Stimulated activated CD8-positive, alpha-beta memory T cell treated with anti-CD3 and anti-CD28 coated beads, Interleukin-4, amount 100 ng/mL, for 24 hours (primary cell): ENCODE data around the gene EEFSEC.

Experiments used
- DNase-seq: peaks from one replicate; pipeline ENCODE4 v3.0.0-alpha.2; 2020; ENCODE audit warnings: low read depth

Gene EEFSEC

DNA sequence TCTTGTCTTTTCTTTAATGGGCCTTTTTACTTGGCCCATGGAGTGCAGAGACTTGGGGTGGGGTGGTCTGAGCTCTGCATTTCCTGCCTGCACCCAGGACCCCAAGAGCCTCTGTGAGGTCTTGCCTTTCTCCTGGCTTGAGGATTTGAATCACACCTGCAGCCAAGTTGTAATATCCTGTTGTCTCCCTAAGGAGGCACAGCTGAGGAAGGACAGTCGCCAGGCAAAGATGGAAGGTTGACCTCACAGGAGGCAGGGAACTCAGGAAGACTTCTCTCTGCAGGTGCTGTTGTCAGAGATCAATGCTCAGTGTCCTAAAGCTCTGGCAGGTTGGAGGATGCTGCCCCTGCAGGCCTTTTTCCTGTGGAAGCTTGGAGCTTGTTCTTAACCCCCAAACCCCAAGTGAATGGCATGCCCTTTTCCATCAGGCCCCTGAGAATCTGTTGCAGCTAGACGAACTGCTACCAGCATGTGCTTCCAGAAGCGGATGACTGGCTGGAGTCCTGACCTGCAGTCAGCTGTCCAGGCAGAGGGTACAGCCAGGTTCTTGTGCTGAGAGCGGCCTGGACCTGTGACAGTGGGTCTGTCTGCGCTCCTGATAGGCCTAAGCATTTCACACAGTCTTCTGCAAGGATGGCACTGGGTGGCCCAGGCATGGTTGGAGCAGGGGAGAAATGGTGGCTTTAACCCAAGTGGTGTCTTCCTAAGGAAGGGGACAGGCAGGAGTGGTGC, 120.0 kb downstream of the EEFSEC start:
- no peak for DNase-seq

DNA sequence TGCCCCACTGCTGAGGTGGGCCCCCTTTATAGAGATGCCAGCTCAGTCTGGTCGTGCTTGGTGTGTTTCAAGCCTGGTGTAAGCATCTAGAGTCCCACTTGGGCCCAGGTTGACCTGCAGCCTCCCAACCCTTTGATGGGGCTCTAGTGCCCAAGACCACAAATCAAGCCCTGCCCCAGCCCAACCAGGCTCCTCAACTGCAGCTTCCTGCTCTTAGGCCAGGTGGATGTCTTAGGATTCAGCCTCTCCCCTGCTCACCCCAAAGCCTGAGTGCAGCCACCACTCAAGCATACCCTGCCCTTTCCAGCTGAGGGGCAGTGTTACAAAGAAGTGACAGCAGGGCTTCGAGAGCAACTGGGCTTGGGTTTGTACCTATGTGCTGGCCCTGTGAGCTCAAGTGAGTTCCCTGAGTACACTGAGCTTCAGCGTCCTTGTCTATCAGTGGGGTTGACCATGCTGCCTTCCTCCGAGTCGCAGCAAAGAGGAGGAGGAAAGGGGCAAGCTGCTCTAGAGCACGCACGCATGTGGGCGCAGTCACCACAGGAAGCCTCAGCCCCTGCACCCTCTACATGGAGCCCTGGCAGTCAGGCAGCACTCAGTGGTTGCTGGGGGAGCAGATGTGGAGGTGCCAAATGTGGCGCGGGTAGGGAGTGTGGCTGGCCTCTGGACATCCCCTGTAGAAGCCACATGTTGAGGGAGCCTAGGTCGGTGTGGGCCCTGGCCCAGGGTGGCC, 120.7 kb downstream of the EEFSEC start:
- DNase-seq = no peak

DNA sequence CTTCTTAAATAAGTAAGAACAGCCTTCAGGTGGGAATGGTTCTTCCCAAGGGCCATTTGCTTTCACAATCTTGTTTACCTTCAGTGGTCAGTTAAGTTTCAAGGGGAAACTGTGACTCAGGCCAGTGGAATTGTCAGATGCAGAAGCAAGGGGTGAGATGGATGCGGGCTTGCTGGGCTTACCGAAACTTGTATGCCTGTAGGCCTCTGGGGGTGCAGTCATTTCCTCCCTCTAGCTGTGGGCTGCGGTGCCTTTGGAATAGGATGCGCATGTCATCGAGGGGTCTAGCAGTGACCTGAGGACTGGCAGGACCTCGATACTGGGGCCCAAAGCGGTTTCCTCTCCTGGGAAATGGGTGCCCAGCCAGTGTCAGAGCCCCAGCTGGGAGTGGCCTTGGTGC, 121.6 kb downstream of the EEFSEC start:
- DNase-seq = no peak

DNA sequence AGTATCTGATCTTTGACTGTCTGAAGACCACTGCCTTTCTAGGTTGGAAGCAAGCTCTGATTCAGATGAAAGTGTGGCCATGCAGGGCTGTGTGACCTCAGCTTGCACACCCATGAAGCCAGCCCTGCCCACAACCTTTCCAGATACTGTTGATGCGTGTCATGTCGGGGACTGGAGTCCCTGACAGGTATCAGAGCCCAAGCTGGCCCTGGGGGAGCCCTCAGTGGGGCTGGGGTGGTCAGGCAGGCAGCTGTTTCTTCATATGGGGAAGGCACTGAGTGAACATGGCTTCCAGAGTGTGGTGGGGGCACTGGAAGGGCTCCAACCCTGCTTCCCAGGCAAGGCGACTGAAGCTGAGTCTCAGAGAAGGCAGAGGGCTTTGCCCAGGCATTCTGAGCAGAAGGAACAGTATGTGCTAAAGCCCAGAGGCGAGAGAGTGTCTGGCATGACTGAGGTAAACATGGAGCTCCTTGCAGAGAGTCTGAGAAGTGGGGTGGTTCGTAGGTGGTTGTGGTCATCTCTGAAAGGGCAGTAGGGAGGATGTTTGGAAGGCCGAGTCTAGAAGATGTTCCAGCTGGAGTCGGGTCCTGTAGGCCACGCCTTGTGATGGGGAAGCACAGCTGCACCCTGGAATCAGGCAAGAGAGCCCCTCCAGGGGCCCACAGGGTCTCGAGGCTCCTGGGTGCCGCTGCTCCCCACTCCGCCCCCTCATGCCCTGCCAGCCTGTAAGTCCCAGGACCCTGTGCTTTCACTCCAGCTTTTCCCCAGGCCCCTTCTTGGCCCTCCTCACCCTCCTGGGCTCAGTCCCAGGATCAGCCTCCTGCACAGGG, 122.2 kb downstream of the EEFSEC start:
- DNase-seq = no peak

DNA sequence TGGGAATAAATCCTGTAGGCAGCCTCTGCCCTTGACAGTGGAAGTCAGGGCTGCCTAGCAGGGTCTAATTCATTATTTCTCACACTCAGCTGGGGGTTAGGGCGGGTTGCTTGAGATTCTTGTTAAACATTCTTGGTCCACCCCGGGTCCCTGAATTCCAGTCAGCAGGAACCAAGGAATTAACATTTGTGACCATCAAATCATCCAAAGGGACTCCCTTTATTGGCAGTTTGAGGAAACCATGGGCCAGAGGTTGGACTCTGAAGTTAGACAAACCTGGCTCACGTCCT, 122.8 kb downstream of the EEFSEC start:
- no peak for DNase-seq

DNA sequence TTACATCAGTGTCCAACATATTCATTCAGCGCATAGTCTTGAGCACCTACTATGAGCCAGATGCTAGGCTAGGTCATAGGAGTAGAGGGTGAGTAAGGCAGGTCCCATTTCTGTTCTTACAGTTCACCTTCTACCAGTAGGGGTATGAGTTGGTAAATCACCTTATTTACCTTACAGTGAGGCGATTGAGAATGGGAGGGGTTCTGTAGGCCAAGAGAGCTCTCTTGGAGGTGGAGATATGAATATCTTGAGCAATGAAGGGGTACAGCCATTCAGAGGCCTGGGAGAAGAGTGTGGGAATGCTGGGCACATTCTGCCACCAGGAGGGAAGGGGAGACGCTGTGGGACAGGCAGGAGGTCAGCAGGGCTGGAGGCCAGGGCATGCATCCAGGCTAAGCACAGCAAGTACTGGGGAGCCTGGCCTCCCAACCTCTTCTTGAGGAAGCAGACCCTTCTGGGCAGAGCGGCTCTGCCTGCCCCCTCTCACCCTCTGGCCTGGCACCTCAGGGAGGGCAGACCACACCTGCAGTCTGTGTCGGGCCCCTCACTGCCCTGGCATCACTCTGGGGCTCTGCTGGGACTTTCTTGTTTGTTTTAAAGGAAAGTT, 123.4 kb downstream of the EEFSEC start:
- no peak for DNase-seq

DNA sequence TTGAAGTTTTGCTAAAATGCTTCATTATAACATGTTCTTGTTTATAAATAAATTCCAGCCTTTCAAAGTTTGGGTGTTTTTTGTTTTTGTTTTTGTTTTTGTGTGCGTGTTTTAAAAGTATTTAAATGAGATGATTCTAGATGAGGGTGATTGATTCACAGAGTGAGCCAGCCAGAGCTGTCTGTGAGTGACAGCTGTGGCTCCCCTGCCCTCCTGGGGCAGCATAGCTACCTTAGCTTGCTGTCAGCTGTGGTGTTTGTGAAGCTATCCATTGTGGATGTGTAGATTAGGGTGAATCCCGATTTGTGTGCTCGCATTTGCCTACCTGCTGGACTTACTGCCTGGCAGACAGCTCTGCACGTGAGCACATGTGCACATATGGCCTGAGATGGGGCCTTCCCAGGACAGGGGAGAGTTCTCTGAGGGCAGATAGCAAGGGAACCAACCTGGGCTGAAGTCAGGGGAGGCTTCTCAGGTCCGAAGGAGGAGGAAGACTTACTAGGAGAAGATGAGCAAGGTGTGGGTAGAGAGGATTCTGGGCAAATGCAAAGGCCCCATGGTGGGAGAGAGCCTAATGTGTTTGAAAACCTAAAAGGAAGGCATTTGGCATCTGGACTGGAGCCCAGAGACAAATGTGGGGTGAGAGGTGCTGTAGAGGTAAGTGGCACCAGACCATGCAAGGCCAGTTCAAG, 124.2 kb downstream of the EEFSEC start:
- DNase-seq = no peak

DNA sequence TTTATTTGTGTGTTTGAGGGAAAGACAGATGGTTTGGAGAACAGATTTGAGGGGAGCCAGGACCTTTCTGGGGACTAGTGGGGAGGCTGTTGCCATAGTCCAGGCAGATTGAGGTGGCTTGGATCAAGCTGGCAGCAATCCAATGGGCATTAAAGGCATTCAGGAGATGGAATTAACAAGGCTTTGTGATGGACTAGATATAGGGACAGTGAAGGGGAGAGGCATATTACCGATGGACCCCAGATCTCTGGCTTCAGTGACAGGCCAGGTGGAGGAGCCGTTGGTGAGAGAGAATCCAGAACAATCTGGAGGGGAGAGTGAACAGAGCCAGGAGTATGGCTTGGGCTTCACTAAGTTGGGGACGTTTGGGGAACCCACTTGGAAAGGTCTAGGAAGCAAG, 124.8 kb downstream of the EEFSEC start:
- no peak for DNase-seq

DNA sequence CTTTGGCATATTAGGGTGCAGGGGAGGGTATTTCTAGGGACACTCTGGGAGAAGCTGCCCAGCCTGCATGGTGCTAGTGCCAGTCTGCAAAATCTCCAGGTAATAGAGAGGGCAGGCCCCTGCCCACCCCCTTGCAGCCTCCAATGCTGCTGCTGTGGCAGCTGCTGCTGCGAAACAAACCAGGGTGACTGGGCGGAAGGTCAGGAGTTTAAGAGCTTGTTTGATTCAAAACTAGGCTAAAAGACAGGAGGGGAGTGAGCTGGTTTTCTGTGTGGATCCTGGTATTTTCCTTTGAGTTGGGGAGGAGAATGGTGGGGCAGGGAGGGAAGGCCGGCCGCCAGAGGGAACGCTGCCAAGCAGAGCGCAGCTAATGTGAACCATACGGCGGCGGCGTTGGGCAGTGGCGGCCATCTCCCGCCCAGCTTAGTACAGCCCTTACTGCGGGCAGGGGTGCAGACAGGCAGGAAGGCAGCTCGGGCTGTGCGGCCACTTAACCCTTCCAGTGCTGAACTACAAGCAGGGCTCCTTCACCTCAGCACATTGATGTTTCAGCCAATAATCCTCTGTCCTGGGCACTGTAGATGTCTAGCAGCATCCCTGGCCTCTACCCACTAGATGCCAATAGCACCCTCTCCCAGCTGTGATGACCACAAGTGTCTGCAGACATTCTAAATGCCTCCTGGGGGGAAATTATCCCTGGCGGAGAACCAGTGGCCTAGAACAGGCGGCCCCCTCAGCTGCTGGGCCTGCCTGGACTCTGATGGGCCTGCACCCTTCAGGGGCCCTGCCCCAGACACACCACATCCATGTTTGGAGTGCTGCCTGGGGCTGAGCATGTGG, 125.7 kb downstream of the EEFSEC start:
- no peak for DNase-seq

DNA sequence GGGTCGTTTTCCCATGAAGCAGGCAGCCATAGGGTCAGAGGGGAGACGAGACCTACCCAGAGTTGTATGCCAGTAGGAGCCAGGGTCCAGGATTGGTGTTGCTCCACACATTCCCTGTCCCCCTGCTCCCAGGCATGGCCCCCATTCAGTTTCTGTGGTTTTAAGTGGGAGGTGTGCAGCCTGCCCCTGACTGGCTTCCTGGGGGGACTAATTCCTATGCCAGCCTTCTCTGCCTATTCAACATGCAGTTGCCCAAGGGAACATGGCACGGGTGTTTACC, 126.3 kb downstream of the EEFSEC start:
- DNase-seq = no peak

DNA sequence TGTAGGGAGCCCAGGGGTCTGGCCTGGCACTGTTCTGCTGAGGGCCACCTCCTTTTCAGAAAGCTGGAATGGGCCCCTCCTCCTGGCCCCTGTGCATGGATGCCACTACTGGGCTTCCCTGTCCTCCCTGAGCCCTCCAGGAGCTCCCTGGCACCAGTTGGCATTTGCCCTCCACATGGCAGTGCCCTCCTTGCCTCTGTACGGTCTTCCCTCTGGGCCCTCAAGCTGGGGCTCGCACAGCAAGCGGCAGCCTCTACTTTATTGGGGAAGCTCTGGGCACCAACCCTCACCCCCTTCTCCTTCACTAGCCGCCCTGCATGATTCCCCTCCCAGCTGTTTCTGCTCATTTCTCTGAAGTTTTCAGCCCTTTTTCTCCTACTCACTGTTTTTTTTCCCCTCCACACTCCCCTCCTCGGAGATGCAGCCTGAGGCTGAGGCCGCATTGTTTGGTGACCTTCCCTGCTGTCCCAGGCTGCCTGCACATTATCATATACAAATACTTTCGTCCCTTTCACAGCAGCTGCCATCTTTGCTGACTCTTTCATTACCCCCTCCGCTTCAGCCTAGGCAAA, 127.3 kb downstream of the EEFSEC start:
- no peak for DNase-seq

DNA sequence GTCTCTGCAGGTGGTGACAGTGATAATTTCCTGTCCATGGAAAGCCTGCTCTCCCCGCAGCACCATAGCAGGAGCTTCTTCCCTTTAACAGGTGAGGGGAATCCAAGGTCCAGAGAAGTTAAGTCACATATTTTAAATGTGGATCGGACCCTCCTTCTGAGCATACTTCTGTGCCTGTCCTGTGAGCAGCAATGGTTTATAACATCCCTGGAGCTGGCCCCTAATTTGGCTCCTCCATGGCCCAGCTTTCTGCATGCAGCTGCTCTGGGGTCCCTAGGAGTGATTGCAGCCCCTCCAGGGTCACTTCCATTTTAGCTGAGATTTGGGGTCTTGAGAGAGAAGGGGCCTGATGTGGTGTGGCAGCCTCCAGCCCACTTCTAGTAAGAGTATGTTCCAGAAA, 127.8 kb downstream of the EEFSEC start:
- DNase-seq = no peak

DNA sequence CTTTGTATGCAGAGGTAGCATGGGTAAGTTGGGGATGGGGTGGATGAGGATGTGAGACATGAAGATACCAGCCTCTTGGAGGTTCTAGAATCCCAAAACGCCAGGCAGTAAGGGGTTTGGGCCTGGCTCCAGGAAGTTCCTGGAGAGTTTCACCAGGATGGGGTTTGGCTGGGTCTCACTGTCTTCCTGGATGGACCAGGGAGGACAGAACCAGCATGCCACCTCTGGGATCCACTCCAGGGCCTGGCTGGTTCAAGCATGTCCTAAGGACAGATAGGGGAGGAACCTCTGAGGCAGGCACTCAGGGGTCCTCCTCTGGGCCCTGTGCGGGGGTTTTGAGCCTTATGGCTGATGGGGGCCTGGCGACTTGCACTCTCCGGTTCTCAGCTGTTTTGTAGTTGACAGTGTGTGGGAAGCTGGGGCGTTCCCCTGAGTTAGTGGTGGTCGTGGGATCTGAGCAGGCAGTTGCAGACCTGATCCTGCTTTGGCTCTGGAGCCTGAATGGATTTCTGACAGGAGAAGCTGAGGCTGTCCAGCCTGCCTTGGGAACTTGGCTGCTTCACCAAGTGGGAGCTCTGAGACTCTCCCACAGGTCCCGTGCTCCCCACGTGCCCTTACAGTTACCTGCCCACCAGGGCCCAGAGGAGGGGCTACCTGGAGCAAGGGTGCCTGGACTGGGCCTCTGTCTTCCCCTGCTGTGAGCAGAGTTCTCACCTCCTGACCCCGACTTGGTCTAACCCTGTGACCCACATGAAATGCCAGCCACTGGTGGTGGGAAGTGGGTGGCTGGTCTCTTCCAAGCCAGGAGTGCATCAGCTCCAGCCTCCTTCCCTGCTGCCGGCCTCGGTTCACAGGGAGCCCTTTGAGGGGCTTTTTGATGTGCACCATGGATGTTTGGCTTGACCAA, 128.4 kb downstream of the EEFSEC start:
- no peak for DNase-seq

DNA sequence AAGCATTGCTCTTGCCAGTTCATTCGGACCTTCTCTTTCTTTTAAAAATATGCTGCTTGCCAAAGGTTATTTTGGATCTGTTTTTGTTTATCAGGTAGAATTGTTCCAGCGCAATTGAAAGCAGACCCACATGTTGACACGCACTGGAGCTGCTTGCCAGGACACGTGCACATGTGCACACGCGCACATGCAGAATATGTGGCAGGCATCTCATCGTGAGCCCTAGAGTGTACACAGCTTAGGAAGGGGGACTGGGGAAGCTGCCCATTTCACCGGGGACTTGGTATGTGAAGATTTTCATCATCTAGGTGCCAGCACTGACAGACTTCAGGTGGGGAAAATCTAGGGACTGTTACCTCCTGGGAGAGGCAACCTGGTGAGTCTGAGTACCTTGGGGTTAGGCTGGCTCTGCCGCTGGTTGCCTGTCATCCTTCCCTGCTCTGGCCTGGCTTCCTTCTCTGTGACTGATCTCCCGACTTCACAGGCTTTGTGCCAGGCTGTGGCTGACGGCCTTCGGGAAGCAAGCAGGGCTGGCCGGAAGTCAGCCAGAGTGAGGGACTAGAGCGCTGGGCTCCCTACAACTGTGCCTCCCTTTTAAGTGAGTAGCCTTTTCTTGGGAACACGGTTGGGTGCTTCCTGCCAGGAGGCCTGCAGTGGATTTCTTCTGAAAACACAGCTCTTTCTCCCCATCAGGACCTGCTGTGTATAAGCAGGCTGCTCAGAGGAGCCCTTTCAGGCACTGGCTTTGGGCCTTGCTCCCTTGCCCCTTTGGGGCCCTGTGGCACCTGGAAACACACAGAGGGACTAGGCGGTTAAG, 129.3 kb downstream of the EEFSEC start:
- no peak for DNase-seq

DNA sequence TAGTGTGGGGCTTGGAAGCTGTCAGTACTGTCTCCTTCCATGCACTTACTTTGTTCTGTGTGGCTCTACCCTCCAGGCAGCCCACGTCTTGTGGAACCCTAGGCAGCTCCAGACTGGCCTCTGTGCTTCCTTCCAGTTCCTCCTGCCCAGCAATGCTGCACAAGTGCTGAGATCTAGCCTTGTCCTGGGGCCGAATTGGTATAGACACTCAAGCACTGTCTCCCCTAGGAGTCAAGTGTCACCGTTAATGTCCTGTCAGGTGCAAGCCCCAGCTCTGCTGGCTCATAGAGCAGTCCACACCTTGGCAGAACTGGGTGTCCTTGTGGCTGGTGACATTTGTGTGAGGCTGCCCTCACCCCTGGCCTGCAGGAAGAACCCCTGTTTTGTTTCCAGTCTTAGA, 130.1 kb downstream of the EEFSEC start:
- DNase-seq = no peak

DNA sequence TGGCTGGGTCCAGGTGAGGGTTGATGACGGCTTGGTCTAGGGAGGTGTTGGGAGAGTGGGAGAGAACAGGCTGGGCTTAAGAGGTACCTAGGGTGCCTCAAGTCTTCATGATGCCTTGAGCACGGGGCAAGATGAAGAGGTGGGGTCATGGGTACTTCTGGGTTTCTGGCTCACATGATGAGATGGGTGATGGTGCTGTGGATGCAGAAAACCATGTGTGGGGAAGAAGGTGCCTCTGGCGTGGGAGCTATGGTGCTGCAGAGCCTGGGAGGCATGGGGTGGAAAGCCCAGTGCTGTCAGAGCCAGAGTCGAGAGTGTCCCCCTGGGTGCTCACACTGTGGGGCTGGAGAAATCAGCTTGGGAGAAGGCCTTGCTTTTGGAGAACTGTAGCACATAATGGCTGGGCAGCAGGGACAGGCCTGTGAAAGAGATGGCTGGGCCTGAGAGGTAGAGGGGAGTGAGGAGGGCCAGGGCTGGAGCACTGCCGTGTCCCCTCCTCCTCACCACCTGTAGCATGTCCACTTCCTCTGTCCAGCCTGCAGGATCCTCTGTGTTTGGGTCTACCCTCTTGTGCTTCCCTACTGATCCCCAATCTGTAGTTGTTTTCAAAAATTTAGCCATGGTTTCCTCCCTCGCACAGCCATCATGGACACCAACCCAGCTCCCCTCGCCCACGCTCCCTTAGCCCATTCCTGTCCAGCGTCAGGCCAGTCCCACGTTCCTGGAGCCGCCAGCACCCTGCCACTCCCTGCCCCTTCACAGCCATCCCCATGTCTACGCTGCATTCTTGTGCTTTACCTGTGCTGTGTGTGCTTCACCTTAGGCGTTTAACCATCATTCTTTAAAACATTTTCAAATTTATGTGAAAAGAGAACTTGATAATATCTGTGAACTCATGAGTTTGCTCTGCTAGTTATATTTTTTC, 132.0 kb downstream of the EEFSEC start:
- DNase-seq = no peak

DNA sequence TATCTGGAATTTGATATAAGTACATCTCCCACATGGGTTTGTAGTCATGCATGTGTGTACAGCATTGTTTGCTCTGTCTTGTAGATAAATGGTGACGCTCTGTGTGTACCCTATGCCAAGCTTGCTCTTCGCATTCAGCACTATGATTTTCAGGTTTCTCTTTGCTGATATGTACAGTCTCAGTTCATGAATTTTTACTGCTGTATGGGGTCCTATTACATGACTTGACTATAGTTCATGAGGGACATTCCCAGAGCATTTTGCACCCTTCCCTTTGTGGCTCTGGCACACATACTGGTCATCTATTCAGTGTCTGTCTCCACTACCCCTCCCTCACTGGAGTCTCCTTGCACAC, 132.7 kb downstream of the EEFSEC start:
- DNase-seq = no peak

DNA sequence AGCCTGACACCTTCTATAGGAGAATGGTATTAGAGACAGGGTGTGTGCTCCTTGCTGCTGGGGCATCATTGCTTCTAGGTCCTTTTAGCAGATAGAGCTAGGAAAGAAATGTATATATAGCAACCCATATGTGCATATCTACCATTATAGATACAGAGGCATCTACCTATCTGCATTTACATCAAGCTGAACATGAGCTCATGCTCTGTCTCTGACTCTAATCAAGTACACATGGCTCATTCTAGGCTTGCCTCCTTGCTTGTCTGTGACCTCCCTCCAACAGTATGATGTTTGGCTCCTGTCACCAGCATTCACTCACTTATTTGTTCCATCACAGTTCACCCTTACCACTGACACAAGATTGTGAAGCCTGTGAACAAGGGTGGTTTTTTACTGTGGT, 133.4 kb downstream of the EEFSEC start:
- DNase-seq = no peak
